GM18508 (cell line): ENCODE data around the gene RPS6KA2.
A peak's percentile ranks its signal among the peaks of the same experiment; 100 is the strongest.

Source experiments
- ATAC-seq: cut with Tn5 transposase; IDR thresholded peaks from one replicate; pipeline ENCODE4 v1.9.1; 2021; ENCODE audit warnings: moderate number of reproducible peaks; ENCODE audit not compliant: insufficient read depth, unreplicated experiment

RPS6KA2 gene

GRCh38 chr6:166439366-166440091 lies 187.5 kb downstream of the RPS6KA2 start:
- ATAC-seq = no peak

GRCh38 chr6:166438211-166438861 lies 188.7 kb downstream of the RPS6KA2 start:
- ATAC-seq = no peak

GRCh38 chr6:166437661-166438060 lies 189.4 kb downstream of the RPS6KA2 start:
- no peak for ATAC-seq

- no peak for ATAC-seq
Measured at GRCh38 chr6:166436195-166437139, 190.6 kb downstream of the RPS6KA2 start.

- no peak for ATAC-seq
Measured at GRCh38 chr6:166435574-166435973, 191.5 kb downstream of the RPS6KA2 start.

- ATAC-seq = no peak
Measured at GRCh38 chr6:166434336-166434735, 192.7 kb downstream of the RPS6KA2 start.

- no peak for ATAC-seq
Measured at GRCh38 chr6:166433096-166433495, 194.0 kb downstream of the RPS6KA2 start.

- ATAC-seq = no peak
Measured at GRCh38 chr6:166430269-166430668, 196.8 kb downstream of the RPS6KA2 start.

GRCh38 chr6:166424431-166424830 lies 202.6 kb downstream of the RPS6KA2 start:
- no peak for ATAC-seq

- ATAC-seq = no peak
Measured at GRCh38 chr6:166423781-166424180, 203.3 kb downstream of the RPS6KA2 start.

- no peak for ATAC-seq
Measured at GRCh38 chr6:166423051-166423745, 203.9 kb downstream of the RPS6KA2 start.

GRCh38 chr6:166422201-166422940 lies 204.7 kb downstream of the RPS6KA2 start:
- ATAC-seq = no peak

GRCh38 chr6:166420351-166420750 lies 206.7 kb downstream of the RPS6KA2 start:
- ATAC-seq = no peak

- no peak for ATAC-seq
Measured at GRCh38 chr6:166419717-166420116, 207.3 kb downstream of the RPS6KA2 start.

- peak; percentile 88 for ATAC-seq
Measured at GRCh38 chr6:166419286-166419685, 207.8 kb downstream of the RPS6KA2 start.

- no peak for ATAC-seq
Measured at GRCh38 chr6:166418691-166419143, 208.3 kb downstream of the RPS6KA2 start.

- ATAC-seq = peak; percentile 36
Measured at GRCh38 chr6:166417285-166417691, 209.8 kb downstream of the RPS6KA2 start.

GRCh38 chr6:166415833-166416347 lies 211.2 kb downstream of the RPS6KA2 start:
- ATAC-seq = no peak

- ATAC-seq = no peak
Measured at GRCh38 chr6:166415306-166415705, 211.7 kb downstream of the RPS6KA2 start.
